K562 (cell line): ENCODE data around the gene MND1. TPM values are rescaled to one million over a fixed set of nuclear protein-coding genes. Genes with fewer than 3 reads are reported as not detected.

ENCODE experiments used
- DDX20 ChIP-seq: fragments of 450-650 bp; IDR thresholded peaks from 2 replicates; pipeline ENCODE4 v1.6.1; 2016; ENCODE audit warnings: missing genetic modification characterization, low read depth, mild to moderate bottlenecking, missing compliant biosample characterization, moderate library complexity
- ETV5 ChIP-seq: sonication (generic); formaldehyde crosslinking; IDR thresholded peaks from 2 replicates; pipeline ENCODE4 v1.4.0; 2020; ENCODE audit warnings: low read depth, mild to moderate bottlenecking, missing genetic modification reagents
- HDGF ChIP-seq: fragments of 450-650 bp; IDR thresholded peaks from 2 replicates; pipeline ENCODE4 v1.6.1; 2016
- KDM1A ChIP-seq, 2 experiments: fragments of 450-650 bp; IDR thresholded peaks; 2 replicates each; pipeline ENCODE4 v1.6.1; 2016; ENCODE audit warnings: mild to moderate bottlenecking in 2 of 2
- MYC ChIP-seq, 2 experiments: fragments of 250-450 bp in 1 of 2; sonication (Bioruptor Pico) in 1 of 2; IDR thresholded peaks; 2 replicates each; pipeline versions ENCODE4 v1.5.1 to v1.6.1; 2012 to 2021; ENCODE audit warnings: low read depth in 2 of 2, borderline replicate concordance in 1 of 2, improper control_type of control experiment in 1 of 2, low read length in 1 of 2, mild to moderate bottlenecking in 1 of 2, moderate library complexity in 1 of 2
- NR4A1 ChIP-seq, 2 experiments: fragments of 250-450 bp in 1 of 2; fragments of 450-650 bp in 1 of 2; sonication (Bioruptor Pico) in 1 of 2; IDR thresholded peaks; 2 replicates each; pipeline versions ENCODE4 v1.4.0 to v1.6.1; 2016 to 2020; ENCODE audit warnings: mild to moderate bottlenecking in 2 of 2, missing compliant biosample characterization in 1 of 2, missing genetic modification characterization in 1 of 2, moderate library complexity in 1 of 2
- PRPF4 ChIP-seq: fragments of 200-400 bp; formaldehyde crosslinking; IDR thresholded peaks from one replicate; pipeline ENCODE4 v1.6.1; 2017; ENCODE audit warnings: low read length, low read depth, mild to moderate bottlenecking; ENCODE audit not compliant: insufficient read depth, poor library complexity, severe bottlenecking
- TARDBP ChIP-seq: fragments of 450-650 bp; IDR thresholded peaks from 2 replicates; pipeline ENCODE4 v1.6.1; 2016
- TEAD4 ChIP-seq, 2 experiments: sonication (generic) in 1 of 2; formaldehyde crosslinking in 1 of 2; IDR thresholded peaks; 2 replicates each; pipeline versions ENCODE4 v1.6.1 to v1.8.0; 2012 to 2022; ENCODE audit warnings: borderline replicate concordance in 1 of 2, inconsistent platforms in 1 of 2, low read length in 1 of 2, mild to moderate bottlenecking in 1 of 2, missing genetic modification reagents in 1 of 2
- YY1 ChIP-seq, 3 experiments: IDR thresholded peaks; 2 replicates each; pipeline ENCODE4 v1.6.1; 2011; ENCODE audit warnings: low read length in 2 of 3, mild to moderate bottlenecking in 2 of 3, moderate library complexity in 2 of 3, borderline replicate concordance in 1 of 3, control low read depth in 1 of 3, low read depth in 1 of 3; ENCODE audit not compliant: insufficient read depth in 3 of 3, insufficient replicate concordance in 2 of 3, control insufficient read depth in 1 of 3, insufficient read length in 1 of 3; ENCODE audit errors: extremely low read depth in 1 of 3
- ZFPM2 ChIP-seq: fragments of 250-450 bp; sonication (Bioruptor Pico); IDR thresholded peaks from 2 replicates; pipeline ENCODE4 v1.5.1; 2022; ENCODE audit warnings: mild to moderate bottlenecking
- ZNF407 ChIP-seq: fragments of 450-650 bp; IDR thresholded peaks from 2 replicates; pipeline ENCODE4 v1.6.1; 2016; ENCODE audit warnings: low read depth
- polyA plus RNA-seq, 8 experiments: library from polyadenylated mRNA; depleted of rRNA in 4 of 8; stranded (reverse) in 5 of 8; unstranded in 3 of 8; fragments of >200 nt; fragmentation: Nextera tagmentation in 2 of 8; fragmentation: Illumina TruSeq in 1 of 8; extraction: Ambion mirVana in 2 of 8; extraction: Trizol in 1 of 8; gene quantifications; 2 replicates each; pipeline versions ENCODE4 v1.2.1 to v1.2.3, GENCODE V29; 2011 to 2014; ENCODE audit warnings: inconsistent platforms in 1 of 8, missing spikeins in 1 of 8
- total RNA-seq, 7 experiments: library from RNA; depleted of rRNA in 6 of 7; stranded (reverse); fragments of >200 nt in 6 of 7; fragmentation: Illumina TruSeq in 2 of 7; extraction: Trizol in 2 of 7; gene quantifications; 2 replicates each; pipeline versions ENCODE4 v1.2.1 to v1.2.3, GENCODE V29; 2011 to 2021; ENCODE audit warnings: low replicate concordance in 1 of 7

MND1 gene
- total and polyA plus RNA-seq, 9 of the 15 experiments (the other 6 are each of a cell fraction or from before 2014, with no cell fraction given): 35.3 to 94.1 (median 59.9) TPM

DNA sequence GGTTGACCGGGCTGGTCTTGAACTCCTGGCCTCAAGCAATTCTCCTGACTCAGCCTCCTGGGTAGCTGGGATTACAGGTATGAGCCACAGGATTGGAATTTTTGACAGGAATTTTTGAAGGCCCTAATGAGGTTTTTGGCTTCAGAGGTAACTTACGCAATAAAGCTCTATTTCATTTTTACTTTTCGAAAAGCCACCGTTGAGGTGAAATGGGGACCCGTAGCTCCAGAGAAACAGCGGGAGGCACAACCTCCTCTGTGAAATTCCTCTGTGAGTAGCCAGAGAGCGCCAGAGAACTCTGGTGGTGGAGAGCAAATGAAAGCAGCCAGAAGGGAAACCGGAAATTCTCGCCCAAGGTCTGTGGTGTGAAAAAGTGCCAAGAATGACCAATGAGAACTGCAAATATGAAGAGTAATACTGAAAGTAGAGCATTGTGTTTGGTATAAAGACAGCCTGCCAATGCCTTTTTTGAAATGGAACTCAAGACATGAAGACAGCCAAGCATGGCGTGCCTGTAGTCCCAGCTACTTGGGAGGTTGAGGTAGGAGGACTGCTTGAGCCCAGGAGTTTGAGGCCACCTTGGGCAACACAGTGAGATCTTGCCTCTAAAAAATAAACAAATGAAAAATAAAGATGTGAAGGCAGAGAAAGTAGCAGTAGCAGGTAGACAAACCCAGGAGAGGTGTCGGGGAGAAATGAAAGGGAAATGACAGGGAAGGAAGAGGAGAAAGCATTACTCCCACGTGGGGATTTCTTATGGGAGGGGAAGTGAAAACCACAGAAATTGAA is 88.7 kb downstream of the MND1 start (continued):
- TF ChIP-seq ZNF407: peak; percentile 82
- no peak for TF ChIP-seq DDX20 (tag)
- TF ChIP-seq ETV5 (CRISPR knock-in tag): peak; percentile 63; the same call in 1 of the 2 replicates
- 0 out of 2 replicates have a peak, but pooled peaks have one; percentile 26 for TF ChIP-seq HDGF
- peak in 1 of 3 experiments; percentile 24 for TF ChIP-seq YY1 (IDR thresholded peaks at IDR 0.05; ENCODE audit: borderline replicate concordance in 1 of 3, control insufficient read depth in 1 of 3, extremely low read depth in 1 of 3, insufficient read depth in 3 of 3, insufficient read length in 1 of 3, insufficient replicate concordance in 2 of 3, low read depth in 1 of 3, low read length in 2 of 3)
- no peak for TF ChIP-seq NR4A1 (CRISPR knock-in tag; IDR thresholded peaks at IDR 0.05)
- 0 out of 2 replicates have a peak, but pooled peaks have one; percentile 52 for TF ChIP-seq NR4A1 (tag; IDR thresholded peaks at IDR 0.05)
- no peak for TF ChIP-seq ZFPM2 (CRISPR knock-in tag)
- peak; percentile 24; the same call in 1 of the 2 replicates for TF ChIP-seq MYC (IDR thresholded peaks at IDR 0.05; ENCODE audit: low read depth, low read length)
- TF ChIP-seq MYC (CRISPR knock-in tag; IDR thresholded peaks at IDR 0.05; ENCODE audit: borderline replicate concordance, low read depth): no peak
- TF ChIP-seq PRPF4: no peak
- peak; percentile 21; the same call in 1 of the 2 replicates for TF ChIP-seq TEAD4 (IDR thresholded peaks at IDR 0.05; ENCODE audit: low read length)
- no peak for TF ChIP-seq TEAD4 (CRISPR knock-in tag; IDR thresholded peaks at IDR 0.05; ENCODE audit: borderline replicate concordance)
- no peak for TF ChIP-seq KDM1A (IDR thresholded peaks at IDR 0.05)
- TF ChIP-seq TARDBP: no peak
